Neural cell (in vitro differentiated cells): ENCODE data around the gene GMPPA. TPM values are rescaled to one million over a fixed set of nuclear protein-coding genes. Genes with fewer than 3 reads are reported as not detected.

Source experiments
- H2AFZ ChIP-seq: fragments of 200-600, 300-800 bp; sonication (generic), shearing (Covaris generic); 2 replicates; pipeline ENCODE4 v1.6.0; 2014; ENCODE audit warnings: low read depth, mild to moderate bottlenecking, antibody characterized with exemption, low read length, moderate library complexity
- H3F3A ChIP-seq: fragments of 200-600 bp; shearing (Covaris generic); 2 replicates; pipeline ENCODE4 v1.6.1; 2016; ENCODE audit warnings: mild to moderate bottlenecking, moderate library complexity, mixed read lengths, antibody characterized with exemption, low read length; ENCODE audit not compliant: insufficient read depth, poor library complexity, severe bottlenecking
- H3K27ac ChIP-seq: fragments of 200-600, 300-800 bp; sonication (generic), shearing (Covaris generic); 2 replicates; pipeline ENCODE4 v1.5.1; 2014; ENCODE audit warnings: mild to moderate bottlenecking, low read length, moderate library complexity
- H3K27me3 ChIP-seq: fragments of 300-800, 200-600 bp; sonication (generic), shearing (Covaris generic); 2 replicates; pipeline ENCODE4 v1.6.0; 2014; ENCODE audit warnings: mild to moderate bottlenecking, low read depth, low read length, moderate library complexity; ENCODE audit not compliant: insufficient read depth
- H3K36me3 ChIP-seq: fragments of 300-800, 200-600 bp; sonication (generic), shearing (Covaris generic); 2 replicates; pipeline ENCODE4 v1.5.1; 2014; ENCODE audit warnings: mild to moderate bottlenecking, antibody characterized with exemption, low read length, moderate library complexity; ENCODE audit not compliant: insufficient read depth
- H3K4me2 ChIP-seq: fragments of 300-800, 200-600 bp; sonication (generic), shearing (Covaris generic); 2 replicates; pipeline ENCODE4 v1.6.0; 2014; ENCODE audit warnings: mild to moderate bottlenecking, low read length
- H3K4me3 ChIP-seq: fragments of 300-800, 200-600 bp; sonication (generic), shearing (Covaris generic); 2 replicates; pipeline ENCODE4 v1.5.1; 2014; ENCODE audit warnings: mild to moderate bottlenecking, low read length, moderate library complexity
- H3K79me2 ChIP-seq: fragments of 200-600 bp; shearing (Covaris generic); replicated peaks from 2 replicates; pipeline ENCODE4 v1.6.0; 2014; ENCODE audit warnings: mild to moderate bottlenecking, low read length, moderate library complexity; ENCODE audit not compliant: insufficient read depth
- H3K9ac ChIP-seq: fragments of 300-800, 200-600 bp; sonication (generic), shearing (Covaris generic); 2 replicates; pipeline ENCODE4 v1.6.1; 2016; ENCODE audit warnings: mild to moderate bottlenecking, low read length, mixed read lengths
- H3K9me2 ChIP-seq: fragments of 200-600 bp; shearing (Covaris generic); 2 replicates; pipeline ENCODE4 v1.6.1; 2016; ENCODE audit warnings: mild to moderate bottlenecking, low read length, mixed read lengths; ENCODE audit not compliant: insufficient read depth
- H3K9me3 ChIP-seq: fragments of 200-600, 300-800 bp; sonication (generic), shearing (Covaris generic); 2 replicates; pipeline ENCODE4 v1.6.1; 2016; ENCODE audit warnings: mild to moderate bottlenecking, mixed run types, low read length, moderate library complexity, mixed read lengths
- H4K20me1 ChIP-seq: fragments of 200-600 bp; shearing (Covaris generic); 2 replicates; pipeline ENCODE4 v1.6.1; 2016; ENCODE audit warnings: mild to moderate bottlenecking, mixed run types; ENCODE audit not compliant: insufficient read depth
- EP300 ChIP-seq: fragments of 450-650 bp; conservative IDR thresholded peaks from 2 replicates; pipeline ENCODE4 v1.6.1; 2014; ENCODE audit warnings: antibody characterized with exemption, mild to moderate bottlenecking, moderate library complexity; ENCODE audit not compliant: poor library complexity, severe bottlenecking
- EZH2 ChIP-seq: fragments of 200-600, 300-800 bp; shearing (Covaris generic), sonication (generic); IDR thresholded peaks from 2 replicates; pipeline ENCODE4 v1.6.1; 2014; ENCODE audit warnings: antibody characterized with exemption, low read length, borderline replicate concordance, mild to moderate bottlenecking; ENCODE audit not compliant: insufficient read depth, poor library complexity, severe bottlenecking
- MXI1 ChIP-seq: fragments of 450-650 bp; conservative IDR thresholded peaks from 2 replicates; pipeline ENCODE4 v1.6.1; 2014; ENCODE audit warnings: antibody characterized with exemption, mild to moderate bottlenecking; ENCODE audit not compliant: poor library complexity, severe bottlenecking
- POLR2AphosphoS5 ChIP-seq: IDR thresholded peaks from 2 replicates; pipeline ENCODE4 v1.6.1; 2012
- RAD21 ChIP-seq: fragments of 450-650 bp; conservative IDR thresholded peaks from 2 replicates; pipeline ENCODE4 v1.6.1; 2014; ENCODE audit warnings: antibody characterized with exemption, mild to moderate bottlenecking, moderate library complexity
- SMC3 ChIP-seq: fragments of 450-650 bp; conservative IDR thresholded peaks from 2 replicates; pipeline ENCODE4 v1.6.1; 2014; ENCODE audit warnings: antibody characterized with exemption, mild to moderate bottlenecking, moderate library complexity; ENCODE audit not compliant: poor library complexity
- TAF1 ChIP-seq: IDR thresholded peaks from 2 replicates; pipeline ENCODE4 v1.6.1; 2012; ENCODE audit warnings: low read depth
- polyA plus RNA-seq: library from polyadenylated mRNA; depleted of rRNA; stranded (reverse); fragments of >200 nt; gene quantifications from 2 replicates; pipeline ENCODE4 v1.2.3, GENCODE V29; 2014
- TF ChIP-seq, protein P1 (sequence below): fragments of 450-650 bp; IDR thresholded peaks from 2 replicates; pipeline ENCODE4 v1.5.1; 2014; ENCODE audit warnings: antibody characterized with exemption, mild to moderate bottlenecking, moderate library complexity; ENCODE audit not compliant: poor library complexity, severe bottlenecking
- TF ChIP-seq, protein P2 (sequence below): IDR thresholded peaks from 2 replicates; pipeline ENCODE4 v1.6.1; 2012; ENCODE audit warnings: borderline replicate concordance

GMPPA gene
- polyA plus RNA-seq, 1 donor from 2014 or later, result 20.4 TPM

DNA sequence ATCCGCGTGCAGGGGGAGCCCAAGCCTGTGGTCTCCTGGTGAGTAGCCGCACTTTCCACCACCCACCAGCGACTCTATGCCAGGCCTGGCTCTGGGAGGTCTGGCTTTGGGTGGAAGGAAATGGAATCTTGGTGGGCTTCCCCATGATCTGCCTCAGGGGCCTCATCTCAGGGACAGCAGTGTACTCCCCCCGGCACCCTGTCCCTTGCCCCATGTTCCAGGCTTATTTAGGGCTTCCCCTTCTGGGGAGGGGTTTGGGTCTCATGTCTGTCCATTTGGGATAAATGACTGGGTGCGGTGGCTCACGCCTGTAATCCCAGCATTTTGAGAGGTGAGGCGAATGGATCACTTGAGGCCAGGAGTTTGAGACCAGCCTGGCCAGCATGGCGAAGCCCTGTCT, 36.3 kb upstream of the GMPPA start:
- no peaks in the 10 kb centered on the region for H3F3A ChIP-seq
- H3K4me2 ChIP-seq, result no peak overlapping the region
- H3K9me3 ChIP-seq, result no peaks in the 10 kb centered on the region
- H3K36me3 ChIP-seq, result no peaks in the 10 kb centered on the region
- no peaks in the 10 kb centered on the region for H3K9me2 ChIP-seq
- no peak overlapping the region for H3K9ac ChIP-seq
- H3K4me3 ChIP-seq, result no peak overlapping the region
- H4K20me1 ChIP-seq, result no peaks in the 10 kb centered on the region
- H2AFZ ChIP-seq, result no peak overlapping the region
- H3K27me3 ChIP-seq, result no peaks in the 10 kb centered on the region
- H3K27ac ChIP-seq, result no peak overlapping the region
- TF ChIP-seq EP300 (no peak), EZH2 (no peak), TAF1 (no peak), MXI1 (no peak), RAD21 (no peak), POLR2AphosphoS5 (no peak), SMC3 (no peak)
- TF ChIP-seq, protein P1, sequence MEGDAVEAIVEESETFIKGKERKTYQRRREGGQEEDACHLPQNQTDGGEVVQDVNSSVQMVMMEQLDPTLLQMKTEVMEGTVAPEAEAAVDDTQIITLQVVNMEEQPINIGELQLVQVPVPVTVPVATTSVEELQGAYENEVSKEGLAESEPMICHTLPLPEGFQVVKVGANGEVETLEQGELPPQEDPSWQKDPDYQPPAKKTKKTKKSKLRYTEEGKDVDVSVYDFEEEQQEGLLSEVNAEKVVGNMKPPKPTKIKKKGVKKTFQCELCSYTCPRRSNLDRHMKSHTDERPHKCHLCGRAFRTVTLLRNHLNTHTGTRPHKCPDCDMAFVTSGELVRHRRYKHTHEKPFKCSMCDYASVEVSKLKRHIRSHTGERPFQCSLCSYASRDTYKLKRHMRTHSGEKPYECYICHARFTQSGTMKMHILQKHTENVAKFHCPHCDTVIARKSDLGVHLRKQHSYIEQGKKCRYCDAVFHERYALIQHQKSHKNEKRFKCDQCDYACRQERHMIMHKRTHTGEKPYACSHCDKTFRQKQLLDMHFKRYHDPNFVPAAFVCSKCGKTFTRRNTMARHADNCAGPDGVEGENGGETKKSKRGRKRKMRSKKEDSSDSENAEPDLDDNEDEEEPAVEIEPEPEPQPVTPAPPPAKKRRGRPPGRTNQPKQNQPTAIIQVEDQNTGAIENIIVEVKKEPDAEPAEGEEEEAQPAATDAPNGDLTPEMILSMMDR, result no peak
- TF ChIP-seq, protein P2, sequence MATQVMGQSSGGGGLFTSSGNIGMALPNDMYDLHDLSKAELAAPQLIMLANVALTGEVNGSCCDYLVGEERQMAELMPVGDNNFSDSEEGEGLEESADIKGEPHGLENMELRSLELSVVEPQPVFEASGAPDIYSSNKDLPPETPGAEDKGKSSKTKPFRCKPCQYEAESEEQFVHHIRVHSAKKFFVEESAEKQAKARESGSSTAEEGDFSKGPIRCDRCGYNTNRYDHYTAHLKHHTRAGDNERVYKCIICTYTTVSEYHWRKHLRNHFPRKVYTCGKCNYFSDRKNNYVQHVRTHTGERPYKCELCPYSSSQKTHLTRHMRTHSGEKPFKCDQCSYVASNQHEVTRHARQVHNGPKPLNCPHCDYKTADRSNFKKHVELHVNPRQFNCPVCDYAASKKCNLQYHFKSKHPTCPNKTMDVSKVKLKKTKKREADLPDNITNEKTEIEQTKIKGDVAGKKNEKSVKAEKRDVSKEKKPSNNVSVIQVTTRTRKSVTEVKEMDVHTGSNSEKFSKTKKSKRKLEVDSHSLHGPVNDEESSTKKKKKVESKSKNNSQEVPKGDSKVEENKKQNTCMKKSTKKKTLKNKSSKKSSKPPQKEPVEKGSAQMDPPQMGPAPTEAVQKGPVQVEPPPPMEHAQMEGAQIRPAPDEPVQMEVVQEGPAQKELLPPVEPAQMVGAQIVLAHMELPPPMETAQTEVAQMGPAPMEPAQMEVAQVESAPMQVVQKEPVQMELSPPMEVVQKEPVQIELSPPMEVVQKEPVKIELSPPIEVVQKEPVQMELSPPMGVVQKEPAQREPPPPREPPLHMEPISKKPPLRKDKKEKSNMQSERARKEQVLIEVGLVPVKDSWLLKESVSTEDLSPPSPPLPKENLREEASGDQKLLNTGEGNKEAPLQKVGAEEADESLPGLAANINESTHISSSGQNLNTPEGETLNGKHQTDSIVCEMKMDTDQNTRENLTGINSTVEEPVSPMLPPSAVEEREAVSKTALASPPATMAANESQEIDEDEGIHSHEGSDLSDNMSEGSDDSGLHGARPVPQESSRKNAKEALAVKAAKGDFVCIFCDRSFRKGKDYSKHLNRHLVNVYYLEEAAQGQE, result no peak
- no peaks in the 10 kb centered on the region for H3K79me2 ChIP-seq

DNA sequence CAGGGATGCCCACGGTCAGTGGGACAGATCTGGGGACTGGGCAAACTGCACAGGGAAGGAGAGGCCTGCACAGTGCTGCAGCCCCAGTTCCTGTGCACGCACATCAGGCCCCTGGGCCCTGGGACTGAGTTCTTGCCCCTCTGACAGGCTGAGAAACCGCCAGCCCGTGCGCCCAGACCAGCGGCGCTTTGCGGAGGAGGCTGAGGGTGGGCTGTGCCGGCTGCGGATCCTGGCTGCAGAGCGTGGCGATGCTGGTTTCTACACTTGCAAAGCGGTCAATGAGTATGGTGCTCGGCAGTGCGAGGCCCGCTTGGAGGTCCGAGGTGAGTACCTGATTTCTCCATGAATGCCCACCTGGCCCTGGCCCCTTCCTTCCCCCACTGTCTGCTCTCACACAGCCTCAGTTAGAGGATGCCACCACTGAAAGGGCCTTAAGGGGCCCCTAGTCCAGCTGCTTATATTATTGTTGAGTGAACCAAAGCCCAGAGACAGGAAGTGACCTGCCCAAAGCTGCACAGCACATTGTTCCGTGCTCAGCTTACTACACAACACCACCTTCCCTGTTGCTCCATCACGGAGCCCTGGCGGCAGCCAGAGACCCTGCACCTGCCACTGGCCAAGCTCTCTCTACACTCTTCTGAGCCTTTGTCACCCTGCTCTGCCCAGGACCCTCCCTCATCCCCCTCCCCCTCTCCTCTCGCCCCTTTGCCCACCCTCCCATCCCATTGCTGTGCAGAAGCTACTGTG, 34.2 kb upstream of the GMPPA start:
- Histone ChIP-seq H3K9me3 (no peaks in the 10 kb centered on the region), H3K9me2 (no peaks in the 10 kb centered on the region), H3K4me3 (no peak overlapping the region), H4K20me1 (no peaks in the 10 kb centered on the region), H3K79me2 (no peaks in the 10 kb centered on the region), H3K27ac (no peak overlapping the region), H3K36me3 (no peaks in the 10 kb centered on the region), H3K27me3 (no peaks in the 10 kb centered on the region), H3F3A (no peaks in the 10 kb centered on the region), H2AFZ (no peak overlapping the region), H3K9ac (no peak overlapping the region), H3K4me2 (no peak overlapping the region)
- no peak for TF ChIP-seq POLR2AphosphoS5
- TF ChIP-seq, protein P1, result no peak
- TF ChIP-seq EP300, result no peak
- TF ChIP-seq SMC3, result no peak
- TF ChIP-seq TAF1, result no peak
- TF ChIP-seq RAD21, result no peak
- no peak for TF ChIP-seq MXI1
- TF ChIP-seq EZH2, result no peak
- TF ChIP-seq, protein P2, result no peak
